Neuronal stem cell (in vitro differentiated cells): ENCODE data around the gene HPCAL1.

Source experiments
- DNase-seq: peaks from one replicate; pipeline ENCODE4 v3.0.0-alpha.2; 2013; ENCODE audit warnings: low spot score
- H2AFZ ChIP-seq: one replicate; pipeline ENCODE4 v1.6.1; 2013; ENCODE audit warnings: mild to moderate bottlenecking, low read length, inconsistent platforms
- H2AK5ac ChIP-seq: 2 replicates; pipeline ENCODE4 v1.6.1; 2013; ENCODE audit warnings: low read depth, mild to moderate bottlenecking, inconsistent platforms, low read length, moderate library complexity, mixed read lengths
- H2BK120ac ChIP-seq: 2 replicates; pipeline ENCODE4 v1.6.1; 2013; ENCODE audit warnings: low read depth, mild to moderate bottlenecking, inconsistent platforms, low read length, moderate library complexity, mixed read lengths
- H2BK12ac ChIP-seq: one replicate; pipeline ENCODE4 v1.6.1; 2013; ENCODE audit warnings: low read length, inconsistent platforms
- H2BK15ac ChIP-seq: 2 replicates; pipeline ENCODE4 v1.6.1; 2013; ENCODE audit warnings: mild to moderate bottlenecking, low read length, inconsistent platforms, mixed read lengths
- H2BK5ac ChIP-seq: one replicate; pipeline ENCODE4 v1.6.1; 2013; ENCODE audit warnings: inconsistent platforms, mild to moderate bottlenecking, low read length, moderate library complexity
- H3K14ac ChIP-seq: one replicate; pipeline ENCODE4 v1.6.1; 2013; ENCODE audit warnings: low read length, inconsistent platforms
- H3K18ac ChIP-seq: 2 replicates; pipeline ENCODE4 v1.6.1; 2013; ENCODE audit warnings: low read length, inconsistent platforms
- H3K23ac ChIP-seq: 2 replicates; pipeline ENCODE4 v1.6.1; 2013; ENCODE audit warnings: low read depth, mild to moderate bottlenecking, mixed read lengths, low read length, inconsistent platforms; ENCODE audit not compliant: poor library complexity
- H3K27ac ChIP-seq: replicated peaks from 3 replicates; pipeline ENCODE4 v1.5.1; 2013; ENCODE audit warnings: low read length, inconsistent platforms
- H3K27me3 ChIP-seq, 3 experiments: 2 replicates each; pipeline ENCODE4 v1.6.1; 2013; ENCODE audit warnings: low read length in 3 of 3, mild to moderate bottlenecking in 2 of 3, inconsistent platforms in 1 of 3, low read depth in 1 of 3, mixed read lengths in 1 of 3, moderate library complexity in 1 of 3; ENCODE audit not compliant: control insufficient read depth in 3 of 3, insufficient read depth in 3 of 3
- H3K36me3 ChIP-seq, 2 donors: replicated peaks in 1 of 2; 2 replicates each; pipeline ENCODE4 v1.6.1; 2013; ENCODE audit warnings: low read length in 2 of 2; ENCODE audit not compliant: control insufficient read depth in 2 of 2, insufficient read depth in 2 of 2
- H3K4ac ChIP-seq: 2 replicates; pipeline ENCODE4 v1.6.1; 2013; ENCODE audit warnings: inconsistent platforms, mild to moderate bottlenecking, low read length, moderate library complexity
- H3K4me1 ChIP-seq, 2 donors: 1 replicate in 1 of 2; 2 replicates in 1 of 2; pipeline ENCODE4 v1.6.1; 2013; ENCODE audit warnings: low read length in 2 of 2, low read depth in 1 of 2; ENCODE audit not compliant: control insufficient read depth in 2 of 2, insufficient read depth in 1 of 2
- H3K4me2 ChIP-seq: one replicate; pipeline ENCODE4 v1.6.1; 2013; ENCODE audit warnings: mild to moderate bottlenecking, low read length, inconsistent platforms; ENCODE audit not compliant: insufficient read depth, poor library complexity, severe bottlenecking
- H3K4me3 ChIP-seq, 2 donors: 2 replicates each; pipeline ENCODE4 v1.5.1; 2013; ENCODE audit warnings: low read length in 2 of 2, mild to moderate bottlenecking in 2 of 2, inconsistent platforms in 1 of 2, moderate library complexity in 1 of 2
- H3K79me1 ChIP-seq: one replicate; pipeline ENCODE4 v1.6.1; 2013; ENCODE audit warnings: low read depth, mild to moderate bottlenecking, inconsistent platforms, low read length, moderate library complexity
- H3K9ac ChIP-seq: one replicate; pipeline ENCODE4 v1.6.1; 2013; ENCODE audit warnings: mild to moderate bottlenecking, low read depth, low read length, inconsistent platforms; ENCODE audit not compliant: poor library complexity
- H3K9me3 ChIP-seq, 2 donors: replicated peaks in 1 of 2; 2 replicates each; pipeline versions ENCODE3 to v1.6.1; 2013; ENCODE audit warnings: low read length in 2 of 2, mild to moderate bottlenecking in 2 of 2, inconsistent platforms in 1 of 2, low read depth in 1 of 2, mixed read lengths in 1 of 2, moderate library complexity in 1 of 2; ENCODE audit not compliant: control insufficient read depth in 2 of 2, insufficient read depth in 1 of 2
- H4K8ac ChIP-seq: one replicate; pipeline ENCODE4 v1.6.1; 2013; ENCODE audit warnings: low read depth, mild to moderate bottlenecking, inconsistent platforms, low read length, moderate library complexity
- H4K91ac ChIP-seq: one replicate; pipeline ENCODE4 v1.6.1; 2013; ENCODE audit warnings: low read length, low read depth, mild to moderate bottlenecking, inconsistent platforms; ENCODE audit not compliant: poor library complexity
- WGBS, 2 donors: extraction: QIAGEN DNeasy Blood & Tissue Kit; methylation state at CpG; one replicate each; pipeline ENCODE4 v1.1.7; 2013; ENCODE audit warnings: missing lambda C conversion rate in 2 of 2, mixed read lengths in 1 of 2; ENCODE audit not compliant: insufficient read length in 2 of 2, insufficient replicate concordance in 1 of 2; ENCODE audit errors: extremely low coverage in 2 of 2; 5-methylcytosine and 5-hydroxymethylcytosine counted together

HPCAL1 gene

GRCh38 chr2:10329880-10330699 lies 27.4 kb downstream of the HPCAL1 start:
- Histone ChIP-seq H3K9me3 (peaks cover 0 to 4% of the 10 kb centered on the region in 2 donors), H3K36me3 (no peaks in the 10 kb centered on the region), H2AFZ (peak overlapping the region; percentile 68), H3K9ac (no peak overlapping the region), H2AK5ac (peak overlapping the region; percentile 20), H3K14ac (no peak overlapping the region), H2BK15ac (no peak overlapping the region), H3K27me3 (no peaks in the 10 kb centered on the region), H3K18ac (peak overlapping the region; percentile 79), H3K4ac (no peak overlapping the region), H4K91ac (no peak overlapping the region), H4K8ac (no peak overlapping the region), H2BK12ac (no peak overlapping the region), H2BK5ac (no peak overlapping the region), H2BK120ac (no peak overlapping the region), H3K79me1 (no peaks in the 10 kb centered on the region), H3K23ac (no peak overlapping the region), H3K4me1 (peaks cover 34 to 42% of the 10 kb centered on the region in 2 donors), H3K4me3 (no peak overlapping the region), H3K4me2 (no peak overlapping the region), H3K27ac (no peak overlapping the region)
- DNase-seq, result no peak
- WGBS, 2 donors, result no CpG with 5 or more reads among the region's 21 CpGs

DNA sequence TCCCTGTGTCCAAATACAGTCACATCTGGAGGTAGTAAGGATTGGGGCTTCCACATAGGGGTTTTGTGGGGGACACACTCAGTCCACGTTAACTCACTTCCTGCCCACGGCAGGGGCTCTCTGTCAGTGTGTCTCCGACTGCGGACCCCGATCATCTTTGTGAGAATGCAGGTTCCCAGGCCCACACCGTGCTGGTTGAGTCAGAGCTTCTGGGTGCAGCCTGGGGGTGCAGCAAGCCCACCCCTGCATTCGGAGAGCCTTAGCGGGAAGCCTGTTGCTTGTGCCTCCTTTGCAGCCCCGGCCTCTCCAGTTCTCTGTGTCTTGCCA lies 28.0 kb downstream of the HPCAL1 start:
- Histone ChIP-seq H2BK5ac (no peak overlapping the region), H3K79me1 (no peaks in the 10 kb centered on the region), H3K9me3 (peaks cover 3 to 9% of the 10 kb centered on the region in 2 donors), H3K23ac (no peak overlapping the region), H3K4me2 (no peak overlapping the region), H3K4me3 (no peak overlapping the region), H2BK15ac (no peak overlapping the region), H4K8ac (no peak overlapping the region), H2BK12ac (no peak overlapping the region), H2AFZ (no peak overlapping the region), H3K4ac (no peak overlapping the region), H3K27me3 (no peaks in the 10 kb centered on the region), H3K9ac (no peak overlapping the region), H2AK5ac (peak overlapping the region; percentile 20), H3K27ac (no peak overlapping the region), H3K36me3 (no peaks in the 10 kb centered on the region), H3K14ac (no peak overlapping the region), H3K18ac (peak overlapping the region; percentile 15), H4K91ac (no peak overlapping the region), H2BK120ac (no peak overlapping the region), H3K4me1 (peaks cover 32 to 42% of the 10 kb centered on the region in 2 donors)
- no CpG with 5 or more reads among the region's 9 CpGs for WGBS, 2 donors
- no peak for DNase-seq

GRCh38 chr2:10331027-10331701 lies 28.5 kb downstream of the HPCAL1 start:
- Histone ChIP-seq H3K4me1 (peaks cover 32 to 42% of the 10 kb centered on the region in 2 donors), H3K36me3 (no peaks in the 10 kb centered on the region), H3K27ac (no peak overlapping the region), H2BK5ac (no peak overlapping the region), H3K9ac (peak overlapping the region; percentile 9), H2BK120ac (no peak overlapping the region), H2AK5ac (peak overlapping the region; percentile 96), H3K79me1 (no peaks in the 10 kb centered on the region), H2BK12ac (peak overlapping the region; percentile 69), H3K23ac (peak overlapping the region; percentile 47), H4K91ac (no peak overlapping the region), H2AFZ (no peak overlapping the region), H3K9me3 (peaks cover 3 to 9% of the 10 kb centered on the region in 2 donors), H4K8ac (peak overlapping the region; percentile 73), H3K4me2 (no peak overlapping the region), H3K27me3 (no peaks in the 10 kb centered on the region), H3K18ac (peak overlapping the region; percentile 15), H3K4me3 (no peak overlapping the region), H3K14ac (peak overlapping the region; percentile 58), H3K4ac (no peak overlapping the region), H2BK15ac (peak overlapping the region; percentile 84)
- no CpG with 5 or more reads among the region's 33 CpGs for WGBS, 2 donors
- DNase-seq, result no peak

DNA sequence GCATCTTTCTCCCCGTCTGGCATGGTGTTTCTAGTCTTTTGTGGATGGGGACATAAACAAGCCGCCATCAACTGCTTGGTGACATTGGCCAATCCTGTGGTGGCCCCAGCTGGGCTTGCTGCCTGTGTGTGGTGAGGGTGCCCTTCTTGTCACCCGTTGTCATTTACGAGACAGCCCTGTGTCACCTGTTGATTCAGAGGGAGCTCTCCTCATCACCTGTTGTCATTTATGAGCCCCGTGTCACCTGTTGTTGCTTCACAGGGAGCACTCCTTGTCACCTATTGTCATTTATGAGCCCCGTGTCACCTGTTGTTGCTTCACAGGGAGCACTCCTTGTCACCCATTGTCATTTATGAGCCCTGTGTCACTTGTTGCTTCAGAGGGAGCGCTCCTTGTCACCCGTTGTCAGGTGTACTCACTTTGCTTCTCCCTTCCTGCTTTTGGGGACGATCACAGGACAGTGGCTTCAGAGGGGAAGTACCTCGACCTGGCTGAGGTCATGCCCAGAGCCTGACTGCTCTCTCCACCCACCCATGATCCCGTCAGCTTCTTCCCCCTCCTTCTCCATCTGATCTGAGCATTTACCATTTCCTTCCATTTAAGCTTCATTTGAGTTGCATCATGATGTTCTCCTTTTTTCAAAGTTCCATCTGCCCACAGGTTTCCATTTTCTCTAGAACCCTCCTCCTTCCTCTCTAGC lies 29.1 kb downstream of the HPCAL1 start:
- DNase-seq, result no peak
- no peaks in the 10 kb centered on the region for H3K36me3 ChIP-seq

More for the DNA sequence above, 29.1 kb downstream of the HPCAL1 start:
- no peaks in the 10 kb centered on the region for H3K79me1 ChIP-seq
- peaks cover 3 to 9% of the 10 kb centered on the region in 2 donors for H3K9me3 ChIP-seq
- H2AK5ac ChIP-seq, result peak overlapping the region; percentile 96
- peak overlapping the region; percentile 15 for H3K18ac ChIP-seq
- H2AFZ ChIP-seq, result peak overlapping the region; percentile 2
- whole genome bisulfite sequencing, 2 donors, result no CpG with 5 or more reads among the region's 11 CpGs
- no peak overlapping the region for H3K27ac ChIP-seq
- peak overlapping the region; percentile 1 for H3K9ac ChIP-seq
- H2BK120ac ChIP-seq, result no peak overlapping the region
- H3K4me1 ChIP-seq, result peaks cover 30 to 42% of the 10 kb centered on the region in 2 donors
- no peak overlapping the region for H3K4me2 ChIP-seq
- peak overlapping the region; percentile 47 for H3K23ac ChIP-seq
- H4K8ac ChIP-seq, result peak overlapping the region; percentile 73
- H3K4me3 ChIP-seq, result no peak overlapping the region
- H3K14ac ChIP-seq, result peak overlapping the region; percentile 58
- peak overlapping the region; percentile 69 for H2BK12ac ChIP-seq
- H2BK5ac ChIP-seq, result no peak overlapping the region
- H4K91ac ChIP-seq, result no peak overlapping the region
- no peak overlapping the region for H3K4ac ChIP-seq
- H2BK15ac ChIP-seq, result peak overlapping the region; percentile 84
- no peaks in the 10 kb centered on the region for H3K27me3 ChIP-seq
